HCT116 (cell line): Measurements from ENCODE around the gene PTPN7. TPM values are rescaled to one million over a fixed set of nuclear protein-coding genes. Genes with fewer than 3 reads are reported as not detected.
"Not testable (repeated sequence)": the region's sequence is repeated elsewhere in the genome, so short reads cannot be mapped to it uniquely, and the experiment has no call there.

Experiments
- ATAC-seq: fragments of 200-7000 bp; cut with Tn5 transposase; 2 replicates; pipeline ENCODE4 v1.9.1; 2020; ENCODE audit warnings: mild to moderate bottlenecking, moderate library complexity
- BruUV-seq: library from RNA; stranded (reverse); fragments of 400-500 nt; replicated peaks from 2 replicates; lab custom pipeline; 2021; lab: Mats Ljungman, UMichigan
- CTCF ChIA-PET: fragments of 300-600 bp; sonication (Branson Sonifier 250); formaldehyde crosslinking; loops from one replicate; lab custom pipeline; 2021; ENCODE audit warnings: antibody characterized with exemption; lab: Charles Lee
- POLR2A ChIA-PET: fragments of 300-600, 350-600 bp; sonication (Branson Sonifier 250); formaldehyde crosslinking; loops from one replicate; lab custom pipeline; 2021; ENCODE audit warnings: antibody characterized with exemption; lab: Charles Lee
- RAD21 ChIA-PET, 2 experiments: fragments of 300-600 bp; sonication (Branson Sonifier 250); formaldehyde crosslinking; loops; one replicate each; lab custom pipeline; 2023; ENCODE audit warnings: low total read pairs in 2 of 2; ENCODE audit not compliant: uncharacterized antibody in 2 of 2, unreplicated experiment in 2 of 2, low non-redundant PET in 1 of 2; lab: Charles Lee
- DNase-seq: peaks from one replicate; pipeline ENCODE4 v3.0.0-alpha.2; 2010; ENCODE audit warnings: low read depth, low spot score
- H2AFZ ChIP-seq: fragments of 200-600 bp; shearing (Covaris generic), sonication (generic); 2 replicates; pipeline ENCODE4 v1.6.1; 2017; ENCODE audit warnings: low read depth, mixed run types, mixed read lengths, antibody characterized with exemption, low read length; ENCODE audit not compliant: poor library complexity, severe bottlenecking
- H3K27ac ChIP-seq: 2 replicates; pipeline ENCODE4 v1.5.1; 2012; ENCODE audit warnings: low read depth, low read length
- H3K27me3 ChIP-seq: fragments of 200-600 bp; sonication (generic); 2 replicates; pipeline ENCODE4 v1.6.1; 2016; ENCODE audit warnings: mixed run types, low read length, mixed read lengths; ENCODE audit not compliant: insufficient read depth
- H3K36me3 ChIP-seq, 2 experiments: fragments of 200-500 bp in 1 of 2; fragments of 200-600 bp in 1 of 2; sonication (Bioruptor generic) in 1 of 2; sonication (generic) in 1 of 2; 2 replicates each; pipeline versions ENCODE4 v1.5.1 to v1.6.1; 2014 to 2016; ENCODE audit warnings: low read length in 2 of 2, inconsistent platforms in 1 of 2, mixed read lengths in 1 of 2, mixed run types in 1 of 2; ENCODE audit not compliant: insufficient read depth in 2 of 2, control insufficient read depth in 1 of 2
- H3K4me1 ChIP-seq, 2 experiments: fragments of 200-600 bp in 1 of 2; sonication (generic) in 1 of 2; 2 replicates each; pipeline versions ENCODE4 v1.5.1 to v1.6.1; 2012 to 2017; ENCODE audit warnings: low read length in 2 of 2, inconsistent platforms in 1 of 2, mild to moderate bottlenecking in 1 of 2, mixed read lengths in 1 of 2, mixed run types in 1 of 2, moderate library complexity in 1 of 2; ENCODE audit not compliant: insufficient read depth in 2 of 2, control insufficient read depth in 1 of 2
- H3K4me2 ChIP-seq: fragments of 200-600 bp; sonication (generic); 2 replicates; pipeline ENCODE4 v1.6.1; 2017; ENCODE audit warnings: mixed run types, low read length, mixed read lengths
- H3K4me3 ChIP-seq, 2 experiments: fragments of 200-600 bp in 1 of 2; sonication (generic) in 1 of 2; replicated peaks in 1 of 2; 2 replicates each; pipeline ENCODE4 v1.5.1; 2011 to 2016; ENCODE audit warnings: low read length in 2 of 2, control low read depth in 1 of 2, low read depth in 1 of 2, mild to moderate bottlenecking in 1 of 2, mixed read lengths in 1 of 2, mixed run types in 1 of 2
- H3K79me2 ChIP-seq: fragments of 200-600 bp; sonication (generic); 2 replicates; pipeline ENCODE4 v1.6.1; 2017; ENCODE audit warnings: mild to moderate bottlenecking, mixed run types, low read length, moderate library complexity, mixed read lengths; ENCODE audit not compliant: insufficient read depth
- H3K9ac ChIP-seq: fragments of 200-600 bp; sonication (generic); 2 replicates; pipeline ENCODE4 v1.6.1; 2016; ENCODE audit warnings: low read length, mixed read lengths
- H3K9me2 ChIP-seq: fragments of 200-600 bp; sonication (generic), shearing (Covaris generic); 2 replicates; pipeline ENCODE4 v1.6.1; 2017; ENCODE audit warnings: mixed run types, mild to moderate bottlenecking, moderate library complexity; ENCODE audit not compliant: insufficient read depth
- H3K9me3 ChIP-seq, 2 experiments: fragments of 200-500 bp in 1 of 2; fragments of 200-600 bp in 1 of 2; sonication (Bioruptor generic) in 1 of 2; sonication (generic) in 1 of 2; 2 replicates each; pipeline ENCODE4 v1.6.1; 2014 to 2017; ENCODE audit warnings: low read length in 2 of 2, mixed read lengths in 2 of 2, inconsistent platforms in 1 of 2, low read depth in 1 of 2, mild to moderate bottlenecking in 1 of 2, mixed run types in 1 of 2, moderate library complexity in 1 of 2; ENCODE audit not compliant: control insufficient read depth in 1 of 2, insufficient read depth in 1 of 2
- H4K20me1 ChIP-seq: fragments of 200-600 bp; sonication (generic), shearing (Covaris generic); 2 replicates; pipeline ENCODE4 v1.6.1; 2017; ENCODE audit warnings: mixed run types, mild to moderate bottlenecking, moderate library complexity; ENCODE audit not compliant: insufficient read depth
- POLR2A ChIP-seq: IDR thresholded peaks from 2 replicates; pipeline ENCODE4 v1.7.0; 2011; ENCODE audit warnings: borderline replicate concordance; ENCODE audit not compliant: insufficient read depth, insufficient read length; ENCODE audit errors: extremely low read depth
- POLR2AphosphoS5 ChIP-seq: IDR thresholded peaks from 2 replicates; pipeline ENCODE4 v1.6.1; 2011; ENCODE audit warnings: mild to moderate bottlenecking, low read depth, low read length, moderate library complexity
- ZFX ChIP-seq: fragments of 450-650 bp; IDR thresholded peaks from 2 replicates; pipeline ENCODE4 v1.6.1; 2017
- intact Hi-C: fragments of 100-400 bp; cut with micrococcal nuclease; formaldehyde crosslinking; loops from 2 replicates; pipeline ENCODE4 v1.10.0; 2022
- total RNA-seq: library from RNA; stranded (reverse); gene quantifications from one replicate; pipeline ENCODE4 v1.2.1, GENCODE V29; 2021; ENCODE audit not compliant: unreplicated experiment
- TF ChIP-seq, protein P1 (sequence below): IDR thresholded peaks from 2 replicates; pipeline ENCODE4 v1.6.1; 2012

The PTPN7 gene
- total RNA-seq, 1 experiment from 2014 or later = 0.76 TPM

DNA sequence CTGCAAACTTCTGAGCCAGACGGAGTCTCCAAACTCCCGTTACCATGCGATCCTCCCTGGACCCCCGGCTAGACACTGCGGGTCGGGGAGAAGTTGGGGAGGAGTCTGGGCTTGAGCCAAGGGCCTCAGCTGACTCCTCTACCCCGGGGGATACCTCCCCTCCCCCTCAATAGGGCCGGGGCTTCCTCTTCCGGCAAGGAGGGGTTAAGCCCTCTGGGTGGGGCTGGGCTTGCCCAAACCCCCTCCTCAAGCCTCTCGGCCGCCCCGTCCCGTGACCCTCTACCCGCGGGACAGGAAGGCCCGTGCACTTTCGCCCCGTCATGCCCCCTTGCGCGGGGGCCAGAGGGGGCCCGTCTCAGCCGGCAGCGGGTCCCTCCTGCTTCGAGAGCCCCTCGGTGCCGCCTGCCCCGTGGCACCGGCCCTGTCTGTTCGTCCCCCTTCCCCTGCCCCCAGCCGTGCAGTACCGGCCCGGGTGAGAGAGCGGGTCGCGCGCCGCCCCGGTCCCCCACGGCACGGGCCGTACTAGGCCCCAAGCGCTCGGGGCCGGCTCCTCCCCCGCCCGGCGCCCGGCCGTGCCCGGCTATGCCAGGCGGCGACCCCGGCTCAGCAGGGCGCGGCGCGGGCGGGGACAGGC, 16.5 kb downstream of the PTPN7 start:
- ChIA-PET RAD21 (no interaction called here), CTCF (interaction anchor here (1.0 to 1.6 kb wide), 2 partner anchors 8 to 11 kb away, joined by 3 to 5 read pairs; no protein-coding TSS in a partner anchor), POLR2A (no interaction called here)
- H3K9me3 ChIP-seq = no peaks in the 10 kb centered on the region
- TF ChIP-seq, protein P1, sequence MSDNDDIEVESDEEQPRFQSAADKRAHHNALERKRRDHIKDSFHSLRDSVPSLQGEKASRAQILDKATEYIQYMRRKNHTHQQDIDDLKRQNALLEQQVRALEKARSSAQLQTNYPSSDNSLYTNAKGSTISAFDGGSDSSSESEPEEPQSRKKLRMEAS = no peak
- peak; percentile 97 for TF ChIP-seq ZFX
- ATAC-seq = peak; percentile 71
- peak overlapping the region; percentile 95 for H3K4me2 ChIP-seq
- BruUV-seq = no TSS peak
- no peaks in the 10 kb centered on the region for H3K36me3 ChIP-seq
- peak overlapping the region; percentile 86 for H3K27ac ChIP-seq
- no peak for DNase-seq
- H3K4me3 ChIP-seq = peak overlapping the region; percentile 77
- peak overlapping the region; percentile 83 for H3K9ac ChIP-seq
- H3K9me2 ChIP-seq = no peaks in the 10 kb centered on the region
- peaks cover 44% of the 10 kb centered on the region for H3K79me2 ChIP-seq
- H3K4me1 ChIP-seq = peaks cover 5 to 20% of the 10 kb centered on the region in 2 experiments; a peak in 3 of 4 replicates
- H3K27me3 ChIP-seq = no peaks in the 10 kb centered on the region
- H2AFZ ChIP-seq = no peak overlapping the region
- intact Hi-C loops = no loop called here
- H4K20me1 ChIP-seq = no peaks in the 10 kb centered on the region

DNA sequence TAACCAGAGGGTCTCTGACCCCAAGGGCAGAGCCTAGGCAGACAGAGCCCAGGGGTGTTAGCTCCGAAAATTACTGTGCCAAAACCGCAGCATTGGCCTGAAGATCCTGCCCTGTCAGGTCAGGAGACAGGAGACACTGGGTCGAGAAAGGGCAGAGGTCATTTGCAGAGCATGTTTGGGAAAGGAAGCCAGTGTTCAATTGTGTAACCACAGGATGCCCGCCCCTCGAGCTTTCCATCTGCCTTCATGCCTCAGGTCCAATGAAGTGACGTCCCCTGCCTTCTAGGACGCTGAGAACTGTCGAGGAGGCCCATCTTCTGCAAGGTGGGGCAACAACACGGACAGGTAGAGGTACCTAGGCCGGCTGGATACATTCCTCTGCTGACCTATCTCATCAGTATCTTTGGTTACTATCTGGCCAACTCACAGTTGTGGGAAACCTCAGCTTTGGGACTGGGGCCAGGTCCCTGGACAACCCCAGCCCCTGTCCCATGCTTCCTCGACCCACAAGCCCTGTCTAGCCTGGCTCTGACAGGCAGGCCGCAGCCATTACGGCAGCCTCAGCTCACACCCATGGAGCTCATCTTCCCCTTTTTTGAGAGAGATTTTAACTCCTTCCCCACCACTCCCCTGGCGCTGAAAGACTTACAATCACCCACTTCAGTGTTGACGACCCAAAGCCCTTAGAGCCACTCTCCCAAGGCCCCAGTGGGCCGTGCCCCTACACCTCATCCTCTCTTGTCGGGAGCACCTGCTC, 17.2 kb downstream of the PTPN7 start:
- intact Hi-C loops = no loop called here
- Histone ChIP-seq H3K9me2 (no peaks in the 10 kb centered on the region), H3K79me2 (peaks cover 51% of the 10 kb centered on the region), H3K27ac (peak overlapping the region; percentile 86; the same call in 1 of the 2 replicates), H4K20me1 (no peaks in the 10 kb centered on the region), H3K9ac (peak overlapping the region; percentile 83), H3K36me3 (no peaks in the 10 kb centered on the region), H3K4me1 (peaks cover 5 to 20% of the 10 kb centered on the region in 2 experiments; a peak in 3 of 4 replicates), H2AFZ (no peak overlapping the region), H3K9me3 (no peaks in the 10 kb centered on the region), H3K4me2 (peak overlapping the region; percentile 95), H3K27me3 (no peaks in the 10 kb centered on the region), H3K4me3 (peak overlapping the region; percentile 77)
- peak; percentile 21 for ATAC-seq
- CTCF ChIA-PET = interaction anchor here (1.6 kb wide), 1 partner anchor 8 kb away, joined by 5 read pairs; no protein-coding TSS in a partner anchor
- POLR2A ChIA-PET = interaction anchor here (1.6 kb wide), 1 partner anchor 11 kb away, joined by 3 read pairs; no protein-coding TSS in a partner anchor
- TF ChIP-seq POLR2AphosphoS5 = no peak
- no peak for TF ChIP-seq POLR2A
- no peak for DNase-seq
- RAD21 ChIA-PET = no interaction called here
- BruUV-seq = TSS peak; percentile 41

DNA sequence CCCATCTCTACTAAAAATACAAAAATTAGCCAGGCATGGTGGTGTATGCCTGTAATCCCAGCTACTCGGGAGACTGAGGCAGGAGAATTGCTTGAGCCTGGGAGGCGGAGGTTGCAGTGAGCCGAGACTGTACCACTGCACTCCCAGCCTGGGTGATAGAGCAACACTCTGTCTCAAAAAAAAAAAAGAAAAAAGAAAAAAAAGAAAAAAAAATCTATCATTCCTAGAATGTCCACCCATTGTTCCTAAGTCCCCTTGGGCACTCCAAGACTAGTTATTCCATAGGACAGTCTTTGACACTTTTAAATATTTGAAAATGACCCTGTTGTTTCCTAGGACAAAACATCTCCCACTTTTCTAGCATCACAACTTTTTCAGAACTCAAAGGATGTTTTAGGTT, 18.9 kb downstream of the PTPN7 start:
- peaks cover 5 to 20% of the 10 kb centered on the region in 2 experiments; a peak in 3 of 4 replicates for H3K4me1 ChIP-seq
- H3K27ac ChIP-seq, H3K36me3 ChIP-seq, DNase-seq, ATAC-seq, H4K20me1 ChIP-seq, H2AFZ ChIP-seq, BruUV-seq, H3K4me2 ChIP-seq, CTCF ChIA-PET, H3K4me3 ChIP-seq, POLR2A ChIA-PET, H3K9me3 ChIP-seq, H3K9me2 ChIP-seq, H3K9ac ChIP-seq, intact Hi-C loops, H3K27me3 ChIP-seq: not testable (repeated sequence)
- RAD21 ChIA-PET = interaction anchor here in 1 of 2 experiments (0.7 kb wide), 1 partner anchor 141 kb away, joined by 3 read pairs; no protein-coding TSS in a partner anchor
- peaks cover 53% of the 10 kb centered on the region for H3K79me2 ChIP-seq
